ENCODE data around the gene THAP3. TPM values are rescaled to one million over a fixed set of nuclear protein-coding genes. Genes with fewer than 3 reads are reported as not detected.

The THAP3 gene
- total RNA-seq, 2 donors from 2014 or later = 37.6 to 42.1 TPM

GRCh38 chr1:6584126-6585080 is 40.3 kb upstream of the THAP3 start:
- DNase-seq (ENCODE audit: low spot score) = no peak
- Histone ChIP-seq H3K9me3 (no peaks in the 10 kb centered on the region), H3K27me3 (replicated peaks; ENCODE audit: insufficient read depth) (no peaks in the 10 kb centered on the region), H3K4me3 (no peak overlapping the region), H3K36me3 (peaks cover 0 to 5% of the 10 kb centered on the region in 2 donors), H3K4me1 (replicated peaks) (peaks cover 25% of the 10 kb centered on the region), H3K27ac (no peak overlapping the region)
- intact Hi-C loops (cut with DNase I) = loop anchor here (5.0 kb wide), 1 partner anchor 43 kb away; no protein-coding TSS in a partner anchor
- 81% methylated on average over 21 of the region's 21 CpGs for WGBS
- TF ChIP-seq CTCF (IDR thresholded peaks at IDR 0.05) (no peak), POLR2A (IDR thresholded peaks at IDR 0.05) (no peak), POLR2AphosphoS5 (IDR thresholded peaks at IDR 0.05) (no peak)

GRCh38 chr1:6585081-6585722 is 39.5 kb upstream of the THAP3 start:
- TF ChIP-seq CTCF (IDR thresholded peaks at IDR 0.05) (no peak), POLR2AphosphoS5 (IDR thresholded peaks at IDR 0.05) (no peak), POLR2A (IDR thresholded peaks at IDR 0.05) (no peak)
- DNase-seq (ENCODE audit: low spot score) = no peak
- Histone ChIP-seq H3K9me3 (no peaks in the 10 kb centered on the region), H3K27me3 (replicated peaks; ENCODE audit: insufficient read depth) (no peaks in the 10 kb centered on the region), H3K4me3 (no peak overlapping the region), H3K36me3 (peaks cover 4 to 5% of the 10 kb centered on the region in 2 donors), H3K27ac (no peak overlapping the region), H3K4me1 (replicated peaks) (peaks cover 24% of the 10 kb centered on the region)
- intact Hi-C loops (cut with DNase I) = loop anchor here (5.0 kb wide), 1 partner anchor 42 kb away; no protein-coding TSS in a partner anchor
- 80% methylated on average over 12 of the region's 12 CpGs for WGBS

GRCh38 chr1:6585841-6586240 is 38.8 kb upstream of the THAP3 start:
- intact Hi-C loops (cut with DNase I) = loop anchor here (5.0 kb wide), 1 partner anchor 41 kb away; no protein-coding TSS in a partner anchor
- Histone ChIP-seq H3K27ac (no peak overlapping the region), H3K4me1 (replicated peaks) (peaks cover 21% of the 10 kb centered on the region), H3K36me3 (peaks cover 4 to 5% of the 10 kb centered on the region in 2 donors), H3K27me3 (replicated peaks; ENCODE audit: insufficient read depth) (no peaks in the 10 kb centered on the region), H3K4me3 (no peak overlapping the region), H3K9me3 (no peaks in the 10 kb centered on the region)
- 76% methylated on average over 7 of the region's 7 CpGs for WGBS
- no peak for TF ChIP-seq CTCF (IDR thresholded peaks at IDR 0.05)
- no peak for TF ChIP-seq POLR2A (IDR thresholded peaks at IDR 0.05)
- no peak for TF ChIP-seq POLR2AphosphoS5 (IDR thresholded peaks at IDR 0.05)
- DNase-seq (ENCODE audit: low spot score) = no peak

- Histone ChIP-seq H3K36me3 (peaks cover 4 to 5% of the 10 kb centered on the region in 2 donors), H3K9me3 (no peaks in the 10 kb centered on the region), H3K4me3 (no peak overlapping the region), H3K27me3 (replicated peaks; ENCODE audit: insufficient read depth) (no peaks in the 10 kb centered on the region), H3K27ac (no peak overlapping the region), H3K4me1 (replicated peaks) (peaks cover 18% of the 10 kb centered on the region)
- no peak for TF ChIP-seq POLR2A (IDR thresholded peaks at IDR 0.05)
- no peak for TF ChIP-seq POLR2AphosphoS5 (IDR thresholded peaks at IDR 0.05)
- no peak for TF ChIP-seq CTCF (IDR thresholded peaks at IDR 0.05)
- no peak for DNase-seq (ENCODE audit: low spot score)
- 75% methylated on average over 11 of the region's 11 CpGs for WGBS
- intact Hi-C loops (cut with DNase I) = loop anchor here (5.0 kb wide), 1 partner anchor 41 kb away; no protein-coding TSS in a partner anchor
Observed at GRCh38 chr1:6586404-6586816, 38.3 kb upstream of the THAP3 start.

Measured in prostate gland (tissue), 2 donors.